OCI-LY1 (cell line): ENCODE measurements around the gene CIDEB.

ENCODE experiments used
- CTCF ChIP-seq: fragments of 200-600 bp; sonication (generic), shearing (Covaris generic); IDR thresholded peaks from 2 replicates; pipeline ENCODE4 v1.5.1; 2017; ENCODE audit warnings: mild to moderate bottlenecking, antibody characterized with exemption, low read length, moderate library complexity, mixed read lengths
- EZH2 ChIP-seq: fragments of 200-600 bp; sonication (generic), shearing (Covaris generic); IDR thresholded peaks from 2 replicates; pipeline ENCODE4 v1.8.0; 2017; ENCODE audit warnings: borderline replicate concordance, mixed run types, mild to moderate bottlenecking, antibody characterized with exemption, low read length, moderate library complexity, mixed read lengths

- TF ChIP-seq CTCF (no peak), EZH2 (no peak)
Measured at GRCh38 chr14:24278424-24278823, 29.4 kb downstream of the CIDEB start.
